HT-29 (cell line): Measurements from ENCODE around the gene SLC27A5. TPM values are rescaled to one million over a fixed set of nuclear protein-coding genes. Genes with fewer than 3 reads are reported as not detected.
"Not testable (repeated sequence)": the region's sequence is repeated elsewhere in the genome, so short reads cannot be mapped to it uniquely, and the experiment has no call there.

Experiments used
- DNase-seq: peaks from one replicate; pipeline ENCODE4 v3.0.0-alpha.2; 2015; ENCODE audit warnings: low spot score
- small RNA-seq: library from RNA; depleted of rRNA; stranded (forward); fragments of <200 nt; gene quantifications from one replicate; pipeline ENCODE3, GENCODE V24; 2014
- total RNA-seq: library from RNA; depleted of rRNA; stranded (reverse); fragments of >200 nt; shearing (Covaris generic); gene quantifications from 2 replicates; pipeline ENCODE4 v1.2.3, GENCODE V29; 2014; rRNA removed

Gene SLC27A5
- total RNA-seq, 1 experiment from 2014 or later: 60.6 TPM

- no peak for DNase-seq
These were observed 42.4 kb downstream of the SLC27A5 start for GRCh38 chr19:58469241-58470013.

GRCh38 chr19:58468216-58468839 lies 43.5 kb downstream of the SLC27A5 start:
- DNase-seq: peak; percentile 23

- peak; percentile 100 for DNase-seq
These were observed 44.8 kb downstream of the SLC27A5 start, which contains the start of gene ZNF324 for GRCh38 chr19:58466760-58467589. Gene ZNF324 (plus strand): TSS chr19:58467080. CDS start chr19:58469186, 2,106 bp downstream.

DNA sequence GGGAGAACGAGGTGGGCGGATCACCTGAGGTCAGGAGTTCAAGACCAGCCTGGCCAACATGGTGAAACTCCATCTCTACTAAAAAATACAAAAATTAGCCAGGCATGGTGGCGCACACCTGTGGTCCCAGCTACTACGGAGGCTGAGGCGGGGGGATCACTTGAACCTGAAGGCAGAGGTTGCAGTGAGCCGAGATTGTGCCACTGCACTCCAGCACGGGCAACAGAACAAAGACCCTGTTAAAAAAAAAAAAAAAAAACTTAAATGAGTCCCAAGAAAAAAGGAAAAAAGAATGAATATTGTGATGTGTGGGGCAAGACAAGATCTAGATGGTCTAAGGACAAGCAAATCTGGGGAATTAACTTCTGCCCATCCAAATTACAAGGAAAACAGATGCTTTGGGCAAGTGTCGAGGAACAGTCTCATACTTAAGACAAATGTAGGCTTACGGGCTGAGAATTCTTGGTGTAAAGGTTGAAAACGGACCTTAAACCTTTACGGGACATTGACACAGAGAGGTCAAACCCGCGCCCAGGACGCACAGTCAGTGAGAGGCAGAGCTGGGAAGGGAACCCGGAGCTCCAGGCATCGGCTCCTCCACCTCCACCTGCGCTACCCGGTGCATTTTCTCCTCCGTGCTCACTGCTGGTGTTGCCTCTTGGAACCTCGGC lies 45.6 kb downstream of the SLC27A5 start:
- DNase-seq: no peak

DNA sequence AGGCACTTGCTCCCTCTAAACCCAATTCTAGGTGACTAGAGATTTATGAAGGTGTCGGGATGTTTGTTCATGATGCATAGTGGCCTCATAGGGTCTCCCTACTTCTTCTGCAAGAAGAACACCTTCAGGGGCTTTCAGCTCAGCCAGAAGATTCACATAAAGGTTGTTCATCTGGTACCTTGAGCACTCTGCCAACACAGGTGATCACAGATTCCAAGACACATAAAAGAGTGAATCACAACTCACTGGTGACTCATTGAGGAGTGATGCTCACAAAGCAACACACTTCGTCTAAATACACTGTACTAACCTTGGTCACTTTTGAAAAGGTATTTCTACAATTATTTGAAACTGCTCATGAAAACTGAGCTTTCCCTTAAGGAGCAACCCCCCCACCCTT lies 51.8 kb downstream of the SLC27A5 start:
- no peak for DNase-seq

DNA sequence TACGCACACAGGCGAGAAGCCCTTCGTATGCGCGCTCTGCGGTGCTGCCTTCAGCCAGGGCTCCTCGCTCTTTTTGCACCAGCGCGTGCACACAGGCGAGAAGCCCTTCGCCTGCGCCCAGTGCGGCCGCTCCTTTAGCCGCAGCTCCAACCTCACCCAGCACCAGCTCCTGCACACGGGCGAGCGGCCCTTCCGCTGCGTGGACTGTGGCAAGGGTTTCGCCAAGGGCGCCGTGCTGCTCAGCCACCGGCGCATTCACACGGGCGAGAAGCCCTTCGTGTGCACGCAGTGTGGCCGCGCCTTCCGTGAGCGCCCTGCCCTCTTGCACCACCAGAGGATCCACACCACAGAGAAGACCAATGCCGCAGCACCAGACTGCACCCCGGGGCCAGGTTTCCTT lies 55.7 kb downstream of the SLC27A5 start:
- no peak for DNase-seq

DNA sequence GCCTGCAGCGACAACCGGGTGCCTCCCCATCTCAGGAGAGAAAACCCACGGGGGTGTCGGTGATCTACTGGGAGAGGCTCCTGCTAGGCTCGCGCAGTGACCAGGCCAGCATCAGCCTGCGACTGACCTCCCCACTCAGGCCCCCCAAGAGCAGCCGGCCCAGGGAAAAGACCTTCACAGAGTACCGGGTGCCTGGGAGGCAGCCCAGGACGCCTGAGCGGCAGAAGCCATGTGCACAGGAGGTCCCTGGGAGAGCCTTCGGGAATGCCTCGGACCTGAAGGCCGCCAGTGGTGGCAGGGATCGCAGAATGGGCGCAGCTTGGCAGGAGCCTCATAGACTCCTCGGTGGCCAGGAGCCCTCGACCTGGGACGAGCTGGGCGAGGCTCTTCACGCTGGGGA lies 56.5 kb downstream of the SLC27A5 start:
- no peak for DNase-seq

DNA sequence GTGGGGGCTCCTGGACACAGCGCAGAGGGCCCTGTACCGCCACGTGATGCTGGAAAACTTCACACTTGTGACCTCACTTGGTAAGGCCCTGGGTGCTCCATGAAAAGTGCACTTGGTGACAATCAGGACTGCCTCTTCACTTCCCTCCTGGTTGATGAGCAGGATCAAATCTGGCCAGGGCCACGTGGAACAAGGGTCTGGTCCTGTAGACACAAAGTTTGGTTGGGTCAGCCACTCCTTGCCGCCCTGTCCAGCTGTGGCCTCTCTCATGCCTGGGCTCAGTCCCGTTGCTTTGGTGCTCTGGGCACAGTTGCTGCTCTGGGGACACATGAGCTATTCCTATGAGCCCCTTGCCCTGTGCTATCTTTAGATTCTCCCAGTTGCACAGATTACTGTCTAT lies 58.0 kb downstream of the SLC27A5 start:
- DNase-seq: no peak

DNA sequence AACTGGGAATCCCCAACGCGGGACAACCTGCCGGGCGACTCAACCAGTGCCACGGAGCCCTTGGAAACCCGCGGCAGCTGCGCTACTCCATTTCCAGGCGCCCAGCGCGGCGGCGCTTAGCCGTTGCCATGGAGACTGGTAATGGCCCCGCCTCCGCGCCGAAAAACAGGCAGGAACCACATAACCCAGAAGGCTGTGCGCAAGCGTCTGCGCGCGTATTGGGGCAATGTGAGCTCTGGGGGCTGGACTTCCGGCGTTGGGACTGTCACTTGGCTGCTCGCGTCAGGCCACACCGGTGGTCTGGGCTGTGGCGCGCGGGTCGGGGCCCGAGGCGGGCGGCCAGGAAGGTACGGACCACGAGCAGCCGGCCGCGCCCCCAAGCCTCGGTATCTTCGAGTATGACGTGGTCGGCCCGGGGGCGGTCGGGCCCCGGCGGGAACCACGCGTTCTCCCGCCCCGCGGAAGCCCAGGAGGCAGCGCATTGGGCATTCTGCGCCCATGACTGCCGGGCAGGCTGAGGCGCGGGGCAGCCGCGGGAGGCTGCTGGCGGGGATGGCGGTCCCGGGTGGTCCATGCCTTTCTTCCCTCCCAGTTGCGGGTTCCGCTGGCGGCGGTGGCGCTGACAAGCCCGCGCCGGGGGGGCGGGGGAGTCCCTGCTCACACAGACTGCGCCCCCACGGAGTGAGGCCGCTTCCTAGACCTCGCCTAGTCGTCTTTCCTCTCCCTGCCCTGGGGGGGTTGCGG lies 60.3 kb downstream of the SLC27A5 start, which contains the start of gene ZNF324B:
ZNF324B (plus strand) TSS at position 265 of the 744 bp plus-strand sequence. CDS start 2,080 bp downstream, outside the sequence.
- peak; percentile 99 for DNase-seq

DNA sequence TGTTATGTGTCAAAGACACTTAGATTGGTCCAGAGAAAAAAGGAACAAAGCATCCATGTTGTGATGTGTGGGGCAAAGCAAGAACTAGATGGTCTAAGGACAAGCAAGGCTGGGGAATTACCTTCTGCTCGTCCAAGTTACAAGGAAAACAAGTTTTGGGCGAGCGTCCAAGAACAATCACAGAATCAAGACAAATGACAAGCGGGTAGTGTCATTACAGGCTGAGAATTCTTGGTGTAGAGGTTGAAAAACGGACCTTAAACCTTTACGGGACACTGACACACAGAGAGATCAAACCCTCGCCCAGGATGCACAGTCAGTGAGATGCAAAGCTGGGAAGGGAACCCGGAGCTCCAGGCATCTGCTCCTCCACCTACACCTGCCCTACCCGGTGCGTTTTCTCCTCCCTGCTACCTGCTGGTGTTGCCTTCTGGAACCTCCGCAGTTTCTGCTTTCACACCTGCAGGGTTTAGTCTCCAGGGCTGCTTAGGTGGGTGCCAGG lies 60.9 kb downstream of the SLC27A5 start:
- DNase-seq: no peak

GRCh38 chr19:58449980-58450379 lies 61.8 kb downstream of the SLC27A5 start:
- not testable (repeated sequence) for DNase-seq

- DNase-seq: not testable (repeated sequence)
These were observed 62.9 kb downstream of the SLC27A5 start for GRCh38 chr19:58448860-58449259.

Small RNA genes within 50 kb of the gene (small RNA-seq; reads per million reads assigned to genes)
- gene MIR6807: 0.29 reads per million
- gene RN7SL525P: not detected
- not detected for gene RN7SL693P
- not detected for gene RNU6-1337P

Other genes starting within 250 kb of the SLC27A5 start
- gene ZNF8, start 233.0 kb downstream of the SLC27A5 start, total RNA-seq: 6.4 and 8.5 TPM in 2 replicates
- gene ERVK3-1, start 206.6 kb downstream of the SLC27A5 start, total RNA-seq: 74.2 and 83.4 TPM in 2 replicates
- 3.6 and 3.7 TPM in 2 replicates for gene ZSCAN22, start 185.0 kb downstream of the SLC27A5 start, total RNA-seq
- gene A1BG, start 158.5 kb downstream of the SLC27A5 start, total RNA-seq: 0.47 TPM in 1 of 2 replicates, not detected in the other
- gene ZNF497, start 149.2 kb downstream of the SLC27A5 start, total RNA-seq: 2.0 and 6.0 TPM in 2 replicates
- 8.3 and 10.4 TPM in 2 replicates for gene ZNF837, start 131.0 kb downstream of the SLC27A5 start, total RNA-seq
- gene RPS5, start 124.7 kb downstream of the SLC27A5 start, total RNA-seq: 5,822 and 6,132 TPM in 2 replicates
- gene RNF225, start 116.3 kb downstream of the SLC27A5 start, total RNA-seq: 0.58 and 0.99 TPM in 2 replicates
- 26.6 and 33.1 TPM in 2 replicates for gene ZNF584, start 103.3 kb downstream of the SLC27A5 start, total RNA-seq
- gene ZNF132, start 71.8 kb downstream of the SLC27A5 start, total RNA-seq: not detected in 2 replicates
- 10.4 and 20.9 TPM in 2 replicates for gene ZNF324B, start 60.4 kb downstream of the SLC27A5 start, total RNA-seq
- gene ZNF324, start 44.9 kb downstream of the SLC27A5 start, total RNA-seq: 28.6 and 29.5 TPM in 2 replicates
- gene ZNF446, start 35.6 kb downstream of the SLC27A5 start, total RNA-seq: 19.2 and 22.7 TPM in 2 replicates
- 25.6 and 27.4 TPM in 2 replicates for gene ZBTB45, start 7.8 kb upstream of the SLC27A5 start, total RNA-seq
- gene TRIM28, start 32.1 kb upstream of the SLC27A5 start, total RNA-seq: 1,771 and 1,829 TPM in 2 replicates
- 236 and 268 TPM in 2 replicates for gene CHMP2A, start 43.1 kb upstream of the SLC27A5 start, total RNA-seq
- gene UBE2M, start 46.6 kb upstream of the SLC27A5 start, total RNA-seq: 201 and 242 TPM in 2 replicates
- gene MZF1, start 61.3 kb upstream of the SLC27A5 start, total RNA-seq: 92.5 and 94.8 TPM in 2 replicates